ENCODE data around the gene AGA. TPM values are rescaled to one million over a fixed set of nuclear protein-coding genes. Genes with fewer than 3 reads are reported as not detected.

The AGA gene
- total RNA-seq (10 to 100 TPM; 21.4 to 25.3 TPM), polyA plus RNA-seq (10 to 100 TPM; 13.3 to 19.0 TPM)
- long read RNA-seq, donor 1, partial matches to known transcripts, result 0 of 3 reads
- long read RNA-seq, donor 1, other reads (novel, unspliced or antisense), result 0 of 3 reads
- long read RNA-seq, donor 2, partial matches to known transcripts, result 0 of 2 reads
- long read RNA-seq, donor 2, other reads (novel, unspliced or antisense), result 0 of 2 reads
- long read RNA-seq, donor 3, transcript AGA-201 (9 exons, 2,107 nt), result major isoform, 5 of 5 reads
- long read RNA-seq, donor 3, partial matches to known transcripts, result 0 of 5 reads
- long read RNA-seq, donor 3, other reads (novel, unspliced or antisense), result 0 of 5 reads
- long read RNA-seq, donor 4, partial matches to known transcripts, result 0 of 4 reads
- long read RNA-seq, donor 4, other reads (novel, unspliced or antisense), result 0 of 4 reads
- long read RNA-seq, donor 5, transcript AGA-201 (9 exons, 2,107 nt), result major isoform, 9 of 15 reads
- long read RNA-seq, donor 5, partial matches to known transcripts, result 5 of 15 reads
- long read RNA-seq, donor 5, other reads (novel, unspliced or antisense), result 0 of 15 reads

DNA sequence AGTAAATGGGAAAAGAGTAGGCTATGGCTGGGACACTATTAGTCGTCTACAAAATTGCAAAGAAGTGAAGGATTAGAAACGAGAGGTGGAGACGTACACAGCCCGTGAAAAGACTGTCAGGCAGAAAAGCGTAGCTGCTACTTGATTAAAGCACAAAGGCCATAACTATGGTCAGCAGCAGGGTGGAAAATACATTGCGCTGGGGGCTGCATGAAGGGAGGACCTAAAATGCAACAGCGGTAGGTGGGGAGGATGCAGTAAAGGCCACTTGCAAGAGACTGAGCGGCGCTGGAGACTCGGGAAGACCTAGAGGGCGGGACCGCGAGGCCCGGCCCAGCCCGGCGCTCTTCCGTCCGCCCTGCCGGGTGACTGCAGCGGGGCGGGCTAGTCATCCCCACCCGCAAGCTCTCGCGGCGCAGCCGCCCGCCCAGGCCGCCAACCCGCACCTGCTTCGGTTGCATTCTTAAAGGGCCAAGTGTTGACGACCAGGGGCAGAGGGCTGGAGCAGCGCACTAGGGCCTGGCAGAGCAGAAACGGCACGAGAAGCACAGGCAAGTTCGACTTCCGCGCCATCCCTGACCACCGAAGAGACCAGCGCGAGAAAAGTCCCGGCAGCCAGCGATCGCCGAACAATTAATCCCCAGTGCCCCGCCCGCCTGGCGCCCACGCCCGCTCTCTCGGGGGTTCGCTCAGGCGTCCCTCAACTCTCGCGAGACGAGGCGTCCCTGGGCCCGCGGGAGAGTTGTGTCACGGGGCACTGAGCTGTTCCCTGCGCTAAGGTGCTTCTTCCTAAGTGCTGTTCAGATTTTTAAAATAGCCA is at the start of gene AGA:
Gene AGA (minus strand): TSS at position 635 of the 820 bp plus-strand sequence. CDS start 62 bp downstream, at position 573.
- H3K4me3 ChIP-seq, result peak within 1 kb of the TSS; percentile 98
- no peaks in the 10 kb centered on the region for H3K27me3 ChIP-seq (ENCODE audit: control insufficient read depth in 3 of 3, insufficient read depth in 3 of 3, low read length in 2 of 3)
- H3K9me3 ChIP-seq (ENCODE audit: control insufficient read depth in 4 of 4, insufficient read depth in 3 of 4, low read length in 3 of 4), result no peaks in the 10 kb centered on the region
- WGBS, 2 donors, result 1% methylated on average over 60 of the region's 60 CpGs
- peak; percentile 96 for ATAC-seq (ENCODE audit: insufficient read depth, low FRiP score)
- DNase-seq, result peak; percentile 96 to 98 (median 97)
- H3K9ac ChIP-seq (ENCODE audit: insufficient read depth in 1 of 2, low read length in 2 of 2), result peak within 1 kb of the TSS; percentile 95 to 97
- H3K36me3 ChIP-seq (ENCODE audit: control insufficient read depth in 4 of 4, insufficient read depth in 4 of 4, low read length in 4 of 4), result peaks cover 0 to 4% (median 0%) of the 10 kb centered on the region in 4 donors
- TF ChIP-seq CTCF (IDR thresholded peaks at IDR 0.05; ENCODE audit: control extremely low read depth, extremely low read depth), result no peak
- peak within 1 kb of the TSS; percentile 99 to 100 for H3K27ac ChIP-seq (ENCODE audit: low read depth in 1 of 2, low read length in 1 of 2)
- H3K4me1 ChIP-seq (ENCODE audit: control insufficient read depth in 5 of 5, insufficient read depth in 5 of 5, low read length in 5 of 5), result peaks cover 0 to 13% (median 5%) of the 10 kb centered on the region in 5 donors

GRCh38 chr4:177492022-177492421 is 49.8 kb upstream of the AGA start:
- TF ChIP-seq CTCF (IDR thresholded peaks at IDR 0.05; ENCODE audit: control extremely low read depth, extremely low read depth), result no peak
- H3K27me3 ChIP-seq (ENCODE audit: control insufficient read depth in 3 of 3, insufficient read depth in 3 of 3, low read length in 2 of 3), result no peaks in the 10 kb centered on the region
- H3K4me3 ChIP-seq, result no peak overlapping the region
- WGBS, 2 donors, result 88 to 92% methylated on average over 5 of the region's 5 CpGs
- no peak overlapping the region for H3K27ac ChIP-seq (ENCODE audit: low read depth in 1 of 2, low read length in 1 of 2)
- no peaks in the 10 kb centered on the region for H3K36me3 ChIP-seq (ENCODE audit: control insufficient read depth in 4 of 4, insufficient read depth in 4 of 4, low read length in 4 of 4)
- H3K4me1 ChIP-seq (ENCODE audit: control insufficient read depth in 5 of 5, insufficient read depth in 5 of 5, low read length in 5 of 5), result no peaks in the 10 kb centered on the region
- ATAC-seq (ENCODE audit: insufficient read depth, low FRiP score) (no peak), DNase-seq (no peak)
- H3K9me3 ChIP-seq (ENCODE audit: control insufficient read depth in 4 of 4, insufficient read depth in 3 of 4, low read length in 3 of 4), result no peaks in the 10 kb centered on the region
- no peak overlapping the region for H3K9ac ChIP-seq (ENCODE audit: insufficient read depth in 1 of 2, low read length in 2 of 2)

DNA sequence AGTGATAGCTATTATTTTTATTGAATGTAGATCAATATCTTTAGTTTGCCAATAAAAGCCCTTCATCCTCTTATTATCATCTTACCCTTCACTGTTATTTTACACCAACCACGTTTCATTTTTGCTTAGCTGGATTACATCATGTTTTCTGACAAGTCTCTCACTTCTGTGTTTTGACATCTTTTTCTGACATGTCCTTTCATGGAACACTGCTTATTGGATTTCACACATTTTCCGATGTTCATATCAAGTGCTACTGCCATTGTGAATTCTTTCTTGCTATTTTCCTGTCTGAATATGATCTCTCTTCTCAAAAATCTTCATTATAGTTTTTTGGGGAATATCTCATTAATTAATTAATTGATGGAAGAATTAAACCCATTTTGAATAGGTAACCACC is 48.5 kb upstream of the AGA start:
- Histone ChIP-seq H3K27me3 (ENCODE audit: control insufficient read depth in 3 of 3, insufficient read depth in 3 of 3, low read length in 2 of 3) (no peaks in the 10 kb centered on the region), H3K4me3 (no peak overlapping the region), H3K4me1 (ENCODE audit: control insufficient read depth in 5 of 5, insufficient read depth in 5 of 5, low read length in 5 of 5) (no peaks in the 10 kb centered on the region), H3K36me3 (ENCODE audit: control insufficient read depth in 4 of 4, insufficient read depth in 4 of 4, low read length in 4 of 4) (no peaks in the 10 kb centered on the region), H3K9me3 (ENCODE audit: control insufficient read depth in 4 of 4, insufficient read depth in 3 of 4, low read length in 3 of 4) (no peaks in the 10 kb centered on the region), H3K27ac (ENCODE audit: low read depth in 1 of 2, low read length in 1 of 2) (no peak overlapping the region), H3K9ac (ENCODE audit: insufficient read depth in 1 of 2, low read length in 2 of 2) (no peak overlapping the region)
- ATAC-seq (ENCODE audit: insufficient read depth, low FRiP score) (no peak), DNase-seq (no peak)
- 54 to 66% methylated on average over 2 of the region's 2 CpGs for WGBS, 2 donors
- TF ChIP-seq CTCF (IDR thresholded peaks at IDR 0.05; ENCODE audit: control extremely low read depth, extremely low read depth), result no peak
